ENCODE results near the gene ATXN10. TPM values are rescaled to one million over a fixed set of nuclear protein-coding genes. Genes with fewer than 3 reads are reported as not detected.

Gene ATXN10
- polyA plus RNA-seq, 3 donors, result 60.1 to 106 (median 92.4) TPM

DNA sequence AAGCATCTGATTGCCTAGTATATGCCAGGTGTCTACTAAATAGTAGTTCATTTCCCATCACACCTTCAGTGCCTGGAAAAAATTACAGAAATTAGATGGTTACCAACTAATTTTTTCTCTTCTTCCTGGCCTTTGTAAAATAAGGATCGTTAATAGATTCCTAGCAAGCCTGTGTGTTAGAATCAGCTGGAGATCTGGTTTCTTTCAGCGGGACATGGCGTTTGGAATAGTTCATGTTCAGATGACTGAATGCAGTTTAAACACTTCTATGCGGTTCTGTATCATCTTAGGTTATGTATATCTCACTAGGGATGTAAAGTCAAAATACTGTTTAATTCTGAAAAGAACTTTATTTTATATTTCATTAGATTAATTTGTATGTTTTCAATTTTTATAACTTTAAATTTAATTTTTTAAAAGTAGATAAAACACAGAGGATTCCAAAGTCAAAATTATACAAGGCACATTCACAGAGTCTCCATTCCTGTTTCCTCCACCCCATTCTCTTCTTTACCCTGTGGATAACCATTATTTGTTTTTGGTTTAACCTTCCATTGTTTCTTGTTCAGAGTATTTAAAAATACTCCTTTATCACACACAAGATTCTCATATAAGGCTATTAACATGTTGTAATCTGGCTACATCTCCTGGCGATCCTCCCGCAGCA is 132.8 kb downstream of the ATXN10 start:
- peaks cover 0 to 4% (median 0%) of the 10 kb centered on the region in 7 donors for H3K9me3 Mint-ChIP-seq
- TF ChIP-seq, protein P1, sequence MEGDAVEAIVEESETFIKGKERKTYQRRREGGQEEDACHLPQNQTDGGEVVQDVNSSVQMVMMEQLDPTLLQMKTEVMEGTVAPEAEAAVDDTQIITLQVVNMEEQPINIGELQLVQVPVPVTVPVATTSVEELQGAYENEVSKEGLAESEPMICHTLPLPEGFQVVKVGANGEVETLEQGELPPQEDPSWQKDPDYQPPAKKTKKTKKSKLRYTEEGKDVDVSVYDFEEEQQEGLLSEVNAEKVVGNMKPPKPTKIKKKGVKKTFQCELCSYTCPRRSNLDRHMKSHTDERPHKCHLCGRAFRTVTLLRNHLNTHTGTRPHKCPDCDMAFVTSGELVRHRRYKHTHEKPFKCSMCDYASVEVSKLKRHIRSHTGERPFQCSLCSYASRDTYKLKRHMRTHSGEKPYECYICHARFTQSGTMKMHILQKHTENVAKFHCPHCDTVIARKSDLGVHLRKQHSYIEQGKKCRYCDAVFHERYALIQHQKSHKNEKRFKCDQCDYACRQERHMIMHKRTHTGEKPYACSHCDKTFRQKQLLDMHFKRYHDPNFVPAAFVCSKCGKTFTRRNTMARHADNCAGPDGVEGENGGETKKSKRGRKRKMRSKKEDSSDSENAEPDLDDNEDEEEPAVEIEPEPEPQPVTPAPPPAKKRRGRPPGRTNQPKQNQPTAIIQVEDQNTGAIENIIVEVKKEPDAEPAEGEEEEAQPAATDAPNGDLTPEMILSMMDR (IDR thresholded peaks at IDR 0.05), result no peak
- H3K27me3 ChIP-seq (ENCODE audit: control insufficient read depth in 2 of 2, insufficient read depth in 2 of 2, low read length in 2 of 2), result no peaks in the 10 kb centered on the region
- intact Hi-C loops (cut with micrococcal nuclease), result no loop called here
- no peak overlapping the region for H3K9ac ChIP-seq (ENCODE audit: insufficient read depth, low read length, poor library complexity, severe bottlenecking)
- no peak for DNase-seq
- peaks cover 0 to 3% of the 10 kb centered on the region in 2 donors for H3K9me3 ChIP-seq (replicated peaks in 1 of 2; ENCODE audit: control insufficient read depth in 1 of 2, insufficient read depth in 1 of 2, low read length in 2 of 2)
- no peak overlapping the region for H3K27ac ChIP-seq (ENCODE audit: low read depth in 1 of 2, low read length in 2 of 2)
- H3K79me2 ChIP-seq (ENCODE audit: insufficient read depth, low read length), result no peaks in the 10 kb centered on the region
- no peak overlapping the region for H2AFZ ChIP-seq (ENCODE audit: insufficient read depth, low read depth, low read length, poor library complexity, severe bottlenecking)
- H3K4me1 ChIP-seq (ENCODE audit: control insufficient read depth in 1 of 2, insufficient read depth in 2 of 2, low read length in 2 of 2), result no peaks in the 10 kb centered on the region
- no peak overlapping the region for H3K4me3 Mint-ChIP-seq
- H3K27ac Mint-ChIP-seq, result no peak overlapping the region
- H3K36me3 Mint-ChIP-seq, result peaks cover 39 to 41% of the 10 kb centered on the region in 2 donors
- peaks cover 4% of the 10 kb centered on the region for H3K4me1 Mint-ChIP-seq
- no CpG with 5 or more reads among the region's 6 CpGs for WGBS (ENCODE audit: insufficient coverage)
- no peak overlapping the region for H3K4me2 ChIP-seq (replicated peaks; ENCODE audit: extremely low read depth, low read length, poor library complexity, severe bottlenecking)
- no peaks in the 10 kb centered on the region for H4K20me1 ChIP-seq (ENCODE audit: insufficient read depth, low read length)
- H3K4me3 ChIP-seq (replicated peaks in 1 of 3; ENCODE audit: low read depth in 2 of 3, low read length in 3 of 3), result no peak overlapping the region
- H3K36me3 ChIP-seq (replicated peaks in 1 of 2; ENCODE audit: control insufficient read depth in 1 of 2, insufficient read depth in 2 of 2, low read length in 2 of 2), result peaks cover 12 to 33% of the 10 kb centered on the region in 2 donors
- H3K27me3 Mint-ChIP-seq (ENCODE audit: low read depth in 3 of 3), result peaks cover 0 to 2% (median 0%) of the 10 kb centered on the region in 3 donors

DNA sequence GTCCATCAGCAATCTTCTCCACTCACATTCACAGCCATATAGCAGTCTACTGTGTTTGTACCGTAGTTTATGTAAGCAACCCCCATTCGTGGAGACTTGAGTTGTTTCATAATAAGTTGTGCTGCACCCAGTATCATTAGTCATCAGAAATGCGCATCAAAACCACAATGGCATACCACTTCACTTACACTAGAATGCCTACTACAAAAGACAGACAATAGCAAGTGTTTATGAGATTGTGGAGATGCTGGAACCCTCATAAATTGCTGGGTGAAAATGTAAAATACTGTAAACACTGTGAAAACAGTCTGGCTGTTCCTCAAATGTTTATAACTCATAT is 133.3 kb downstream of the ATXN10 start:
- Mint-ChIP-seq H3K27me3 (ENCODE audit: low read depth in 3 of 3) (peaks cover 0 to 2% (median 0%) of the 10 kb centered on the region in 3 donors), H3K9me3 (peaks cover 0 to 4% (median 0%) of the 10 kb centered on the region in 7 donors), H3K4me1 (peaks cover 4% of the 10 kb centered on the region), H3K27ac (no peak overlapping the region), H3K36me3 (peaks cover 39 to 45% of the 10 kb centered on the region in 2 donors), H3K4me3 (no peak overlapping the region)
- no peak overlapping the region for H2AFZ ChIP-seq (ENCODE audit: insufficient read depth, low read depth, low read length, poor library complexity, severe bottlenecking)
- no CpG with 5 or more reads among the region's 3 CpGs for WGBS (ENCODE audit: insufficient coverage)
- DNase-seq, result no peak
- no peaks in the 10 kb centered on the region for H4K20me1 ChIP-seq (ENCODE audit: insufficient read depth, low read length)
- H3K27ac ChIP-seq (ENCODE audit: low read depth in 1 of 2, low read length in 2 of 2), result no peak overlapping the region
- no peaks in the 10 kb centered on the region for H3K27me3 ChIP-seq (ENCODE audit: control insufficient read depth in 2 of 2, insufficient read depth in 2 of 2, low read length in 2 of 2)
- H3K79me2 ChIP-seq (ENCODE audit: insufficient read depth, low read length), result no peaks in the 10 kb centered on the region
- intact Hi-C loops (cut with micrococcal nuclease), result no loop called here
- H3K4me1 ChIP-seq (ENCODE audit: control insufficient read depth in 1 of 2, insufficient read depth in 2 of 2, low read length in 2 of 2), result no peaks in the 10 kb centered on the region
- H3K36me3 ChIP-seq (replicated peaks in 1 of 2; ENCODE audit: control insufficient read depth in 1 of 2, insufficient read depth in 2 of 2, low read length in 2 of 2), result peaks cover 12 to 34% of the 10 kb centered on the region in 2 donors
- H3K9ac ChIP-seq (ENCODE audit: insufficient read depth, low read length, poor library complexity, severe bottlenecking), result no peak overlapping the region
- no peak overlapping the region for H3K4me3 ChIP-seq (replicated peaks in 1 of 3; ENCODE audit: low read depth in 2 of 3, low read length in 3 of 3)
- H3K9me3 ChIP-seq (replicated peaks in 1 of 2; ENCODE audit: control insufficient read depth in 1 of 2, insufficient read depth in 1 of 2, low read length in 2 of 2), result peaks cover 0 to 3% of the 10 kb centered on the region in 2 donors
- no peak overlapping the region for H3K4me2 ChIP-seq (replicated peaks; ENCODE audit: extremely low read depth, low read length, poor library complexity, severe bottlenecking)
- TF ChIP-seq, protein P1 (IDR thresholded peaks at IDR 0.05), result no peak

All from CD14-positive monocyte (primary cell).